ENCODE measurements around the gene NUFIP2. TPM values are rescaled to one million over a fixed set of nuclear protein-coding genes. Genes with fewer than 3 reads are reported as not detected.

The NUFIP2 gene
- total RNA-seq, 1 donor from 2014 or later = 68.1 TPM

- Mint-ChIP-seq H3K4me1 (ENCODE audit: unreplicated experiment) (peaks cover 7% of the 10 kb centered on the region), H3K36me3 (ENCODE audit: low read depth, unreplicated experiment) (no peaks in the 10 kb centered on the region), H3K9me3 (ENCODE audit: unreplicated experiment) (no peaks in the 10 kb centered on the region), H3K4me3 (ENCODE audit: unreplicated experiment) (no peak overlapping the region), H3K27ac (ENCODE audit: unreplicated experiment) (no peak overlapping the region), H3K27me3 (ENCODE audit: unreplicated experiment) (peaks cover 2% of the 10 kb centered on the region)
- no peak for DNase-seq (ENCODE audit: low spot score)
- TF ChIP-seq, protein P1, sequence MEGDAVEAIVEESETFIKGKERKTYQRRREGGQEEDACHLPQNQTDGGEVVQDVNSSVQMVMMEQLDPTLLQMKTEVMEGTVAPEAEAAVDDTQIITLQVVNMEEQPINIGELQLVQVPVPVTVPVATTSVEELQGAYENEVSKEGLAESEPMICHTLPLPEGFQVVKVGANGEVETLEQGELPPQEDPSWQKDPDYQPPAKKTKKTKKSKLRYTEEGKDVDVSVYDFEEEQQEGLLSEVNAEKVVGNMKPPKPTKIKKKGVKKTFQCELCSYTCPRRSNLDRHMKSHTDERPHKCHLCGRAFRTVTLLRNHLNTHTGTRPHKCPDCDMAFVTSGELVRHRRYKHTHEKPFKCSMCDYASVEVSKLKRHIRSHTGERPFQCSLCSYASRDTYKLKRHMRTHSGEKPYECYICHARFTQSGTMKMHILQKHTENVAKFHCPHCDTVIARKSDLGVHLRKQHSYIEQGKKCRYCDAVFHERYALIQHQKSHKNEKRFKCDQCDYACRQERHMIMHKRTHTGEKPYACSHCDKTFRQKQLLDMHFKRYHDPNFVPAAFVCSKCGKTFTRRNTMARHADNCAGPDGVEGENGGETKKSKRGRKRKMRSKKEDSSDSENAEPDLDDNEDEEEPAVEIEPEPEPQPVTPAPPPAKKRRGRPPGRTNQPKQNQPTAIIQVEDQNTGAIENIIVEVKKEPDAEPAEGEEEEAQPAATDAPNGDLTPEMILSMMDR (IDR thresholded peaks at IDR 0.05; ENCODE audit: unreplicated experiment) = no peak
These were observed 77.8 kb downstream of the NUFIP2 start for GRCh38 chr17:29216181-29216580.

- TF ChIP-seq, protein P1 (IDR thresholded peaks at IDR 0.05; ENCODE audit: unreplicated experiment) = no peak
- no peaks in the 10 kb centered on the region for H3K36me3 Mint-ChIP-seq (ENCODE audit: low read depth, unreplicated experiment)
- no peak overlapping the region for H3K27ac Mint-ChIP-seq (ENCODE audit: unreplicated experiment)
- H3K27me3 Mint-ChIP-seq (ENCODE audit: unreplicated experiment) = peaks cover 2% of the 10 kb centered on the region
- no peaks in the 10 kb centered on the region for H3K9me3 Mint-ChIP-seq (ENCODE audit: unreplicated experiment)
- H3K4me3 Mint-ChIP-seq (ENCODE audit: unreplicated experiment) = no peak overlapping the region
- peaks cover 7% of the 10 kb centered on the region for H3K4me1 Mint-ChIP-seq (ENCODE audit: unreplicated experiment)
- DNase-seq (ENCODE audit: low spot score) = no peak
These were observed 78.2 kb downstream of the NUFIP2 start for GRCh38 chr17:29215717-29216116.

DNA sequence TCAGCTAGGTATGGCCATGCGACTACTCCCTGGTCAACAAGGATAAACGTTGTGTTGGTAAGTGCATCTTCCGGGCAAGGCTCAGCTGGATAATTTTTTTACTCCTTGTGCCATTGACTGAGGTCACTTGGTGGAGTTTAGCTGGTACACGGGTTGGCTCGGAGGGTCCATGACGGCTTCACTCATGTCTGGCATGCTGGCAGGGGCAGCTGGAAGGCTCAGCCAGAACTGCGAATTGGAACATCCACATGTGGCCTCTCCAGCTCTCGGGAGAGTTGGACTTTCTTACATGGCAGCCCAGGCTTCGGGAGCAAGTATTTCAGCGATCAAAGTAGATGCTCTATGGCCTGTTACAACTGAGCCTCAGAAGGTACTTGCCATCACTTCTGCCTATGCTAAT lies 78.8 kb downstream of the NUFIP2 start:
- Mint-ChIP-seq H3K4me1 (ENCODE audit: unreplicated experiment) (peaks cover 7% of the 10 kb centered on the region), H3K36me3 (ENCODE audit: low read depth, unreplicated experiment) (no peaks in the 10 kb centered on the region), H3K9me3 (ENCODE audit: unreplicated experiment) (no peaks in the 10 kb centered on the region), H3K27ac (ENCODE audit: unreplicated experiment) (no peak overlapping the region), H3K4me3 (ENCODE audit: unreplicated experiment) (no peak overlapping the region), H3K27me3 (ENCODE audit: unreplicated experiment) (peaks cover 2% of the 10 kb centered on the region)
- no peak for DNase-seq (ENCODE audit: low spot score)
- TF ChIP-seq, protein P1 (IDR thresholded peaks at IDR 0.05; ENCODE audit: unreplicated experiment) = no peak

DNA sequence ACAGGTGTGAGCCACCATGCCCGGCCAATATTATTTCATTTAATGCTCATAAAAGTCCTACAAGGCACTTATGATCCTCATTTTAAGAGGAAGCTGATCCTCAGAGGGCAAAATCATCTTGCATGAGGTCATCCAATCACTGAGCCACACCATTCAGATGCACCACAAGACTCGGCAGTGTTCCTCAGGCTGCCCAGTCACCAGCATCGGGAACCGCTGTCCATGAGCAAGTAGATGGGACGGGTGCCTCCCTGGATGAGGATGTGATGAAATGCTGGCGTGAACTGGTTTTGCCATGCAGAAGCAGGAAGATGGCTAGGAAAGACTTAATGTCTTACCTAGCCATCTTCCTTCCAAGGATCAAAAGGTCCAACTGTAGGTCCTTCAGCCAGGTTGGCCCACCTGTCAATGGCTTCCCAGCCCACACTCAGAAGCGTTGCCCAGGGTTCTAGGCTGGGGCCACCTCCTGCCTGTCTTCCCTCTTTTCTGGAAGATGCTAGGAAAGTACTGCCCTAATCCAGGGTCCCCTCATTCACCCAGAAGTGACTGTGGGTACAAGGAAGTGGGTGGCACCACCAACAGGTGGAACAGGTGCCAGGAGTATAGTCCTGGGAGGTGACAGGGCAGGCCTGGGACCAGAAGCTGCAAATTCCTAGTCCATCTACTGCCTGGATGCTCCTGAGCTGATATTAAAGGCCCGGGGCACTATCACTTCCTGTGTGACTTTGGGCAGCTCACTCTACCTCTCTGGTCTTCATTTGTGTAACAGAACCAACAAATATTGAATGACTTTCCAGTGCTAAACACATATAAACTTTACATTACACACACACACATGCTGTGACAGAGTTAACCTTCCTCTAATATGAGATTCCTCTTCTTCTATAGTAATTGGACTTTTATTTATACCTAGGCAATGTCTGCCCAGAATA lies 79.5 kb downstream of the NUFIP2 start:
- Mint-ChIP-seq H3K27me3 (ENCODE audit: unreplicated experiment) (peaks cover 2% of the 10 kb centered on the region), H3K36me3 (ENCODE audit: low read depth, unreplicated experiment) (no peaks in the 10 kb centered on the region), H3K4me3 (ENCODE audit: unreplicated experiment) (no peak overlapping the region), H3K27ac (ENCODE audit: unreplicated experiment) (no peak overlapping the region), H3K4me1 (ENCODE audit: unreplicated experiment) (peaks cover 7% of the 10 kb centered on the region), H3K9me3 (ENCODE audit: unreplicated experiment) (no peaks in the 10 kb centered on the region)
- TF ChIP-seq, protein P1 (IDR thresholded peaks at IDR 0.05; ENCODE audit: unreplicated experiment) = no peak
- DNase-seq (ENCODE audit: low spot score) = no peak

- Mint-ChIP-seq H3K36me3 (ENCODE audit: low read depth, unreplicated experiment) (no peaks in the 10 kb centered on the region), H3K4me1 (ENCODE audit: unreplicated experiment) (peaks cover 7% of the 10 kb centered on the region), H3K27ac (ENCODE audit: unreplicated experiment) (no peak overlapping the region), H3K9me3 (ENCODE audit: unreplicated experiment) (no peaks in the 10 kb centered on the region), H3K27me3 (ENCODE audit: unreplicated experiment) (peaks cover 4% of the 10 kb centered on the region), H3K4me3 (ENCODE audit: unreplicated experiment) (no peak overlapping the region)
- TF ChIP-seq, protein P1 (IDR thresholded peaks at IDR 0.05; ENCODE audit: unreplicated experiment) = no peak
- DNase-seq (ENCODE audit: low spot score) = no peak
These were observed 81.2 kb downstream of the NUFIP2 start for GRCh38 chr17:29212681-29213121.
